H1 (cell line): ENCODE measurements around the gene C1QTNF1. TPM values are rescaled to one million over a fixed set of nuclear protein-coding genes. Genes with fewer than 3 reads are reported as not detected.

Experiments used
- CTCF ChIA-PET: fragments of 300-600 bp; sonication (Branson Sonifier 250); formaldehyde crosslinking; loops from one replicate; lab custom pipeline; 2021; ENCODE audit not compliant: partially characterized antibody; lab: Charles Lee
- POLR2A ChIA-PET: fragments of 300-600 bp; sonication (Branson Sonifier 250); formaldehyde crosslinking; loops from one replicate; lab custom pipeline; 2021; ENCODE audit warnings: inconsistent platforms; ENCODE audit not compliant: partially characterized antibody; lab: Charles Lee
- DNase-seq, 2 experiments: peaks; one replicate each; pipeline versions ENCODE4 v3.0.0 to v3.0.0-alpha.2; 2010 to 2022; ENCODE audit warnings: low spot score in 2 of 2, low read depth in 1 of 2, mixed read lengths in 1 of 2
- FAIRE-seq: peaks from 2 replicates; lab custom pipeline; 2011; peaks lifted over from hg19 to GRCh38; lab: Jason Lieb, UNC
- H2AFZ ChIP-seq: 2 replicates; pipeline ENCODE4 v1.8.1; 2012; ENCODE audit warnings: low read length, inconsistent platforms
- H2AK5ac ChIP-seq: 2 replicates; pipeline ENCODE4 v1.6.1; 2013; ENCODE audit warnings: low read depth, low read length
- H2BK120ac ChIP-seq: replicated peaks from 2 replicates; pipeline ENCODE3; 2013; ENCODE audit warnings: low read depth, low read length, inconsistent platforms
- H2BK12ac ChIP-seq: 2 replicates; pipeline ENCODE4 v1.6.1; 2013; ENCODE audit warnings: low read depth, low read length
- H2BK15ac ChIP-seq: 2 replicates; pipeline ENCODE4 v1.6.1; 2013; ENCODE audit warnings: low read length
- H2BK20ac ChIP-seq: 2 replicates; pipeline ENCODE4 v1.6.1; 2013; ENCODE audit warnings: low read length
- H2BK5ac ChIP-seq: 2 replicates; pipeline ENCODE4 v1.6.1; 2013; ENCODE audit warnings: low read depth, low read length
- H3K14ac ChIP-seq: 2 replicates; pipeline ENCODE4 v1.6.1; 2013; ENCODE audit warnings: inconsistent platforms; ENCODE audit not compliant: insufficient read length
- H3K18ac ChIP-seq: 2 replicates; pipeline ENCODE4 v1.6.1; 2013; ENCODE audit warnings: low read length; ENCODE audit errors: extremely low read depth
- H3K23ac ChIP-seq: 2 replicates; pipeline ENCODE4 v1.6.1; 2013; ENCODE audit warnings: inconsistent platforms; ENCODE audit not compliant: insufficient read length
- H3K23me2 ChIP-seq: 2 replicates; pipeline ENCODE4 v1.6.1; 2013; ENCODE audit warnings: low read depth, low read length
- H3K27ac ChIP-seq: 2 replicates; pipeline ENCODE4 v1.6.1; 2011; ENCODE audit warnings: low read depth, low read length, inconsistent platforms
- H3K27me3 ChIP-seq, 4 experiments: replicated peaks in 1 of 4; 1 replicate in 1 of 4; 2 replicates in 3 of 4; pipeline versions ENCODE4 v1.6.1 to v1.8.1; 2011 to 2013; ENCODE audit warnings: low read length in 3 of 4, mild to moderate bottlenecking in 3 of 4, inconsistent platforms in 2 of 4, mixed read lengths in 2 of 4, moderate library complexity in 1 of 4; ENCODE audit not compliant: control insufficient read depth in 3 of 4, insufficient read depth in 3 of 4; ENCODE audit errors: extremely low read depth in 1 of 4
- H3K36me3 ChIP-seq, 4 experiments: 2 replicates each; pipeline versions ENCODE4 v1.6.1 to v1.8.1; 2011 to 2013; ENCODE audit warnings: mild to moderate bottlenecking in 4 of 4, low read length in 3 of 4, moderate library complexity in 2 of 4, control low read depth in 1 of 4, inconsistent platforms in 1 of 4; ENCODE audit not compliant: insufficient read depth in 4 of 4, control insufficient read depth in 2 of 4
- H3K4ac ChIP-seq: replicated peaks from 2 replicates; pipeline ENCODE3; 2013; ENCODE audit warnings: low read length, low read depth, mixed read lengths, inconsistent platforms; ENCODE audit not compliant: insufficient read length
- H3K4me1 ChIP-seq, 4 experiments: replicated peaks in 1 of 4; 1 replicate in 1 of 4; 2 replicates in 3 of 4; pipeline versions ENCODE4 v1.6.1 to v1.8.1; 2011 to 2013; ENCODE audit warnings: low read length in 3 of 4, inconsistent platforms in 2 of 4, mixed read lengths in 1 of 4; ENCODE audit not compliant: insufficient read depth in 4 of 4, control insufficient read depth in 3 of 4
- H3K4me2 ChIP-seq, 2 experiments: 2 replicates each; pipeline versions ENCODE4 v1.6.1 to v1.8.1; 2011 to 2013; ENCODE audit warnings: low read depth in 2 of 2, low read length in 2 of 2, control low read depth in 1 of 2, inconsistent platforms in 1 of 2, mild to moderate bottlenecking in 1 of 2; ENCODE audit not compliant: insufficient read depth in 1 of 2
- H3K4me3 ChIP-seq, 4 experiments: fragments of 200-600, 300-600 bp in 1 of 4; sonication (generic), shearing (Covaris generic), sonication (Bioruptor Twin) in 1 of 4; 2 replicates each; pipeline versions ENCODE4 v1.5.1 to v1.8.1; 2011 to 2016; ENCODE audit warnings: low read length in 4 of 4, low read depth in 3 of 4, control low read depth in 2 of 4, inconsistent platforms in 2 of 4, mild to moderate bottlenecking in 2 of 4, mixed read lengths in 1 of 4, moderate library complexity in 1 of 4; ENCODE audit not compliant: insufficient read depth in 2 of 4; ENCODE audit errors: extremely low read depth in 1 of 4
- H3K56ac ChIP-seq: replicated peaks from 2 replicates; pipeline ENCODE3; 2013; ENCODE audit warnings: low read depth, mild to moderate bottlenecking, mixed read lengths, low read length, inconsistent platforms; ENCODE audit not compliant: insufficient read length
- H3K79me1 ChIP-seq: 2 replicates; pipeline ENCODE4 v1.6.1; 2013; ENCODE audit warnings: low read depth, low read length, control low read depth
- H3K79me2 ChIP-seq, 2 experiments: 2 replicates each; pipeline versions ENCODE4 v1.6.1 to v1.8.1; 2012 to 2013; ENCODE audit warnings: low read length in 2 of 2, mild to moderate bottlenecking in 2 of 2, inconsistent platforms in 1 of 2; ENCODE audit not compliant: insufficient read depth in 2 of 2, control insufficient read depth in 1 of 2
- H3K9ac ChIP-seq, 4 experiments: replicated peaks in 1 of 4; 1 replicate in 1 of 4; 2 replicates in 3 of 4; pipeline versions ENCODE4 v1.6.1 to v1.8.1; 2011 to 2013; ENCODE audit warnings: low read depth in 3 of 4, low read length in 3 of 4, control low read depth in 2 of 4, mild to moderate bottlenecking in 2 of 4, moderate library complexity in 2 of 4, inconsistent platforms in 1 of 4; ENCODE audit errors: extremely low read depth in 1 of 4
- H3K9me3 ChIP-seq, 2 experiments: 2 replicates each; pipeline versions ENCODE4 v1.6.1 to v1.8.1; 2012 to 2013; ENCODE audit warnings: mild to moderate bottlenecking in 2 of 2, moderate library complexity in 2 of 2, control low read depth in 1 of 2, inconsistent platforms in 1 of 2, low read depth in 1 of 2, low read length in 1 of 2, mixed read lengths in 1 of 2; ENCODE audit not compliant: insufficient read depth in 2 of 2
- H4K20me1 ChIP-seq, 2 experiments: replicated peaks in 1 of 2; 2 replicates each; pipeline versions ENCODE3 to v1.8.1; 2011 to 2013; ENCODE audit warnings: inconsistent platforms in 2 of 2, low read length in 2 of 2, mild to moderate bottlenecking in 1 of 2; ENCODE audit not compliant: insufficient read depth in 2 of 2, control insufficient read depth in 1 of 2
- H4K5ac ChIP-seq: 2 replicates; pipeline ENCODE4 v1.6.1; 2013; ENCODE audit warnings: low read length, low read depth, mixed read lengths, inconsistent platforms; ENCODE audit not compliant: insufficient read length
- H4K8ac ChIP-seq: 2 replicates; pipeline ENCODE4 v1.8.0; 2013; ENCODE audit warnings: mild to moderate bottlenecking, moderate library complexity, low read length, inconsistent platforms; ENCODE audit not compliant: insufficient read depth; ENCODE audit errors: extremely low read depth
- H4K91ac ChIP-seq: replicated peaks from 2 replicates; pipeline ENCODE3; 2013; ENCODE audit warnings: low read length, mixed read lengths, inconsistent platforms; ENCODE audit not compliant: insufficient read length
- BRCA1 ChIP-seq: IDR thresholded peaks from 2 replicates; pipeline ENCODE4 v1.6.1; 2012; ENCODE audit warnings: low read depth, low read length, improper control_type of control experiment
- CBX8 ChIP-seq: fragments of 300-800, 300-1000 bp; sonication (generic); IDR thresholded peaks from 2 replicates; pipeline ENCODE4 v1.7.1; 2016; ENCODE audit warnings: low read depth, low read length, borderline replicate concordance
- CREB1 ChIP-seq: IDR thresholded peaks from 2 replicates; pipeline ENCODE4 v1.6.1; 2012; ENCODE audit warnings: inconsistent platforms
- EZH2 ChIP-seq: fragments of 200-600 bp; sonication (generic); IDR thresholded peaks from 2 replicates; pipeline ENCODE4 v1.7.1; 2012; ENCODE audit warnings: low read depth, mild to moderate bottlenecking, moderate library complexity, low read length, inconsistent platforms; ENCODE audit not compliant: severe bottlenecking
- HDAC6 ChIP-seq: IDR thresholded peaks from one replicate; pipeline ENCODE4 v1.7.1; 2012; ENCODE audit warnings: low read depth, mild to moderate bottlenecking, inconsistent platforms, low read length, moderate library complexity
- NANOG ChIP-seq: IDR thresholded peaks from 2 replicates; pipeline ENCODE4 v1.6.1; 2011; ENCODE audit warnings: low read length, low read depth, mild to moderate bottlenecking, inconsistent platforms; ENCODE audit not compliant: insufficient read depth, poor library complexity, severe bottlenecking
- NRF1 ChIP-seq: IDR thresholded peaks from 2 replicates; pipeline ENCODE4 v1.6.1; 2011; ENCODE audit warnings: mild to moderate bottlenecking, low read depth, low read length, improper control_type of control experiment
- PHF8 ChIP-seq: fragments of 200-600 bp; sonication (generic); conservative IDR thresholded peaks from 2 replicates; pipeline ENCODE4 v1.7.1; 2012; ENCODE audit warnings: low read depth, mild to moderate bottlenecking, inconsistent platforms, low read length, moderate library complexity
- POLR2A ChIP-seq, 2 experiments: IDR thresholded peaks; 1 replicate in 1 of 2; 2 replicates in 1 of 2; pipeline ENCODE4 v1.6.1; 2011; ENCODE audit warnings: low read depth in 2 of 2, low read length in 2 of 2, mild to moderate bottlenecking in 2 of 2; ENCODE audit errors: control extremely low read depth in 1 of 2
- RXRA ChIP-seq: IDR thresholded peaks from 2 replicates; pipeline ENCODE4 v1.6.1; 2011; ENCODE audit warnings: low read depth, mild to moderate bottlenecking, low read length, moderate library complexity; ENCODE audit not compliant: insufficient read depth
- SP1 ChIP-seq: IDR thresholded peaks from 2 replicates; pipeline ENCODE4 v1.6.1; 2011; ENCODE audit warnings: low read depth, low read length
- SP2 ChIP-seq: IDR thresholded peaks from 2 replicates; pipeline ENCODE4 v1.6.1; 2012; ENCODE audit warnings: mild to moderate bottlenecking, low read length, inconsistent platforms
- TAF7 ChIP-seq: optimal IDR thresholded peaks from 2 replicates; pipeline ENCODE3; 2011; ENCODE audit warnings: low read depth, mild to moderate bottlenecking, inconsistent platforms, low read length, moderate library complexity, borderline replicate concordance
- TBP ChIP-seq: IDR thresholded peaks from 2 replicates; pipeline ENCODE4 v1.6.1; 2011; ENCODE audit warnings: low read depth, low read length, improper control_type of control experiment
- TCF12 ChIP-seq: IDR thresholded peaks from 2 replicates; pipeline ENCODE4 v1.6.1; 2011; ENCODE audit warnings: low read depth, mild to moderate bottlenecking, low read length
- WGBS, 2 experiments: shearing (Covaris generic) in 1 of 2; methylation state at CpG; one replicate each; pipeline versions ENCODE4 v1.1.6 to v1.1.7; 2013 to 2015; ENCODE audit warnings: low lambda C conversion rate in 2 of 2, mixed read lengths in 2 of 2, inconsistent platforms in 1 of 2, low coverage in 1 of 2, missing lambda C conversion rate in 1 of 2; ENCODE audit not compliant: insufficient replicate concordance in 2 of 2, insufficient coverage in 1 of 2, insufficient read length in 1 of 2; ENCODE audit errors: extremely low coverage in 1 of 2, missing lambda C conversion rate in 1 of 2; 5-methylcytosine and 5-hydroxymethylcytosine counted together
- polyA plus RNA-seq, 7 experiments: library from polyadenylated mRNA; depleted of rRNA in 3 of 7; stranded (reverse) in 5 of 7; unstranded in 2 of 7; fragments of >200 nt in 5 of 7; fragments of 200-250 nt in 2 of 7; gene quantifications; 1 replicate in 5 of 7; 2 replicates in 1 of 7; 4 replicates in 1 of 7; pipeline versions ENCODE4 v1.2.1 to v1.2.3, GENCODE V29; 2011 to 2013; ENCODE audit warnings: missing spikeins in 2 of 7, mixed read lengths in 2 of 7
- total RNA-seq: library from RNA; stranded (reverse); fragmentation: NEBNext Ultra II Directional; extraction: Animal tissue kit (Norgen Biotek cat#: 25700); gene quantifications from 2 replicates; pipeline ENCODE4 v1.2.1, GENCODE V29; 2021

C1QTNF1 gene
- total and polyA plus RNA-seq, 2 of the 8 experiments (the other 6 are each of a cell fraction or from before 2014, with no cell fraction given) = 1.5 to 2.5 TPM

DNA sequence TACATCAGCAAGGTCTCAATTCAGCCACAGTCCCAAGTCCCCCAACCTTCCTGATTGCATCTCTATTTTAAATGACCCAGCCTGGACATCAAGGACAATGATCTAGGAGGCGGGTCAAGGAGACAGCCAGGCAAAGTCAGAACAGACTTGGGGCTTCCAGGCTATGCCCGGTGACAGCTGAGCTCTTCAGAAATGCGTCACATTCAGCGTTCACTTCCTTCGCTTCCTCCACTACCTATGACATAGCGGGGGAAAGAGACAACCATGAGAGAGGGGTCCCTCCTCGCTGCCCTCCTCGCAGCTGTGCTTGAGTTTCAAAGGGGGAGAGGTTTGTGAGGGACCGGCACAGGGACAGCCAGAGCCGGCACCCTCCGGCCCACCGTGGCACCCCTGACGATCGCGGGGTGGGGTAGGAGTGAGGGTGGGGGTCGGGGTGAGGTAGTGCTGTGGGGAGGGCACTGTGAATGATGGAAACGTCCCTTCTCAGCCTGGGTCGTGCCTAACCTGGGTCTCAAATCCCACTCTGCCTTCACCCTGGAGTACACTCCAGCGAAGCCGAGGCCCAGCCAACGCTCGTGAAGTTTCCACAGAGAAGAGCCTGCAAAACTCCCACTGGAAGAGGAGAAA is 31.9 kb upstream of the C1QTNF1 start:
- POLR2A ChIA-PET = no interaction called here
- peaks cover 0 to 9% of the 10 kb centered on the region in 2 experiments for H4K20me1 ChIP-seq
- TF ChIP-seq CREB1 (no peak), RXRA (no peak), TCF12 (no peak), SP1 (no peak), POLR2A (IDR thresholded peaks at IDR 0.05; ENCODE audit: control extremely low read depth in 1 of 2, low read depth in 2 of 2, low read length in 2 of 2) (no peak), BRCA1 (no peak), NANOG (no peak), PHF8 (no peak), TBP (no peak), TAF7 (no peak), CBX8 (no peak), NRF1 (no peak), HDAC6 (no peak), SP2 (no peak), EZH2 (no peak)

More for the DNA sequence above, 31.9 kb upstream of the C1QTNF1 start:
- Histone ChIP-seq H3K9me3 (no peaks in the 10 kb centered on the region), H3K36me3 (peaks cover 0 to 10% (median 2%) of the 10 kb centered on the region in 4 experiments; a peak in 3 of 8 replicates), H3K4me1 (no peaks in the 10 kb centered on the region), H4K8ac (no peak overlapping the region), H3K56ac (no peak overlapping the region), H4K91ac (no peak overlapping the region), H3K14ac (no peak overlapping the region), H3K27me3 (no peaks in the 10 kb centered on the region; a peak in 1 of 7 replicates), H3K23me2 (no peaks in the 10 kb centered on the region), H4K5ac (no peak overlapping the region), H3K9ac (no peak overlapping the region), H3K4me3 (no peak overlapping the region), H2BK5ac (no peak overlapping the region), H3K18ac (no peak overlapping the region), H3K79me1 (no peaks in the 10 kb centered on the region), H3K23ac (no peak overlapping the region), H3K27ac (no peak overlapping the region), H2BK15ac (no peak overlapping the region), H2AFZ (no peak overlapping the region), H2BK12ac (no peak overlapping the region), H2BK120ac (no peak overlapping the region), H3K79me2 (no peaks in the 10 kb centered on the region), H2AK5ac (no peak overlapping the region), H2BK20ac (no peak overlapping the region), H3K4ac (no peak overlapping the region), H3K4me2 (no peak overlapping the region)
- DNase-seq = no peak
- WGBS, 2 experiments = 93% methylated on average over 18 of the region's 22 CpGs; no CpG with 5 or more reads in 1 of the 2 experiments
- no peak for FAIRE-seq
- CTCF ChIA-PET = interaction anchor here (0.9 kb wide), 1 partner anchor 52 kb away, joined by 4 read pairs; no protein-coding TSS in a partner anchor
